Suprapubic skin (tissue), 3 donors: ENCODE measurements around the gene FKBP1B.

ENCODE experiments used
- EP300 ChIP-seq: sonication (generic); formaldehyde crosslinking; IDR thresholded peaks from one replicate; pipeline ENCODE4 v1.6.1; 2017; ENCODE audit warnings: antibody characterized with exemption
- POLR2A ChIP-seq, 2 donors: fragments of 450-650 bp; IDR thresholded peaks; one replicate each; pipeline ENCODE4 v1.6.1; 2017; ENCODE audit warnings: antibody characterized with exemption in 2 of 2, mild to moderate bottlenecking in 2 of 2, moderate library complexity in 2 of 2
- TF ChIP-seq, protein P1 (sequence below), 2 donors: fragments of 200-600 bp in 1 of 2; fragments of 450-650 bp in 1 of 2; sonication (generic) in 1 of 2; IDR thresholded peaks; one replicate each; pipeline ENCODE4 v1.5.1; 2016 to 2019; ENCODE audit warnings: antibody characterized with exemption in 2 of 2, mild to moderate bottlenecking in 1 of 2, moderate library complexity in 1 of 2

DNA sequence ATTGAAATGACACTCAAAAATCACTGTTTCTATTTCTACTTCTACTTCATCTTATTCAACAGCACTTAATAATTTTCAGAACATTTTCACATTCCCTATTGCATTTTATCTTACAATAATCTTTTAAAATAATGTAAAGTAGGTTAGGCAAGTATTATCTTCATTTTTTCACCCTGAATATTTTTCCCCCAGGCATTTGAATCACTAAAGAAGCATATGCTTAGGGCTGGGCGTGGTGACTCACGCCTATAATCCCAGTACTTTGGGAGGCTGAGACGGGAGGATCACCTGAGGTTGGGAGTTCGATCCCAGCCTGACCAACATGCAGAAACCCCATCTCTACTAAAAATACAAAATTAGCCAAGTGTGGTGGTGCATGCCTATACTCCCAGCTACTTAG lies 9.0 kb upstream of the FKBP1B start:
- TF ChIP-seq POLR2A (IDR thresholded peaks at IDR 0.05) (no peak), EP300 (no peak)
- TF ChIP-seq, protein P1, sequence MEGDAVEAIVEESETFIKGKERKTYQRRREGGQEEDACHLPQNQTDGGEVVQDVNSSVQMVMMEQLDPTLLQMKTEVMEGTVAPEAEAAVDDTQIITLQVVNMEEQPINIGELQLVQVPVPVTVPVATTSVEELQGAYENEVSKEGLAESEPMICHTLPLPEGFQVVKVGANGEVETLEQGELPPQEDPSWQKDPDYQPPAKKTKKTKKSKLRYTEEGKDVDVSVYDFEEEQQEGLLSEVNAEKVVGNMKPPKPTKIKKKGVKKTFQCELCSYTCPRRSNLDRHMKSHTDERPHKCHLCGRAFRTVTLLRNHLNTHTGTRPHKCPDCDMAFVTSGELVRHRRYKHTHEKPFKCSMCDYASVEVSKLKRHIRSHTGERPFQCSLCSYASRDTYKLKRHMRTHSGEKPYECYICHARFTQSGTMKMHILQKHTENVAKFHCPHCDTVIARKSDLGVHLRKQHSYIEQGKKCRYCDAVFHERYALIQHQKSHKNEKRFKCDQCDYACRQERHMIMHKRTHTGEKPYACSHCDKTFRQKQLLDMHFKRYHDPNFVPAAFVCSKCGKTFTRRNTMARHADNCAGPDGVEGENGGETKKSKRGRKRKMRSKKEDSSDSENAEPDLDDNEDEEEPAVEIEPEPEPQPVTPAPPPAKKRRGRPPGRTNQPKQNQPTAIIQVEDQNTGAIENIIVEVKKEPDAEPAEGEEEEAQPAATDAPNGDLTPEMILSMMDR (IDR thresholded peaks at IDR 0.05): no peak
